ENCODE data around the gene EFNB2.

EFNB2 gene

GRCh38 chr13:106480351-106480910 is 55.0 kb downstream of the EFNB2 start:
- DNase-seq: no peak

- no peak for DNase-seq
These were observed 55.5 kb downstream of the EFNB2 start for GRCh38 chr13:106479929-106480328.

- no peak for DNase-seq
These were observed 57.3 kb downstream of the EFNB2 start for GRCh38 chr13:106478116-106478515.

- no peak for DNase-seq
These were observed 58.2 kb downstream of the EFNB2 start for GRCh38 chr13:106477303-106477702.

GRCh38 chr13:106475852-106476251 is 59.6 kb downstream of the EFNB2 start:
- no peak for DNase-seq

- DNase-seq: no peak
These were observed 60.5 kb downstream of the EFNB2 start for GRCh38 chr13:106474912-106475311.

GRCh38 chr13:106473154-106473553 is 62.3 kb downstream of the EFNB2 start:
- DNase-seq: no peak

GRCh38 chr13:106472621-106473020 is 62.8 kb downstream of the EFNB2 start:
- no peak for DNase-seq

GRCh38 chr13:106471957-106472543 is 63.4 kb downstream of the EFNB2 start:
- no peak for DNase-seq

GRCh38 chr13:106470576-106470975 is 64.9 kb downstream of the EFNB2 start:
- no peak for DNase-seq

- DNase-seq: no peak
These were observed 66.5 kb downstream of the EFNB2 start for GRCh38 chr13:106468744-106469590.

GRCh38 chr13:106468207-106468606 is 67.3 kb downstream of the EFNB2 start:
- no peak for DNase-seq

GRCh38 chr13:106467427-106468122 is 67.9 kb downstream of the EFNB2 start:
- no peak for DNase-seq

GRCh38 chr13:106466691-106467426 is 68.6 kb downstream of the EFNB2 start:
- DNase-seq: no peak

- DNase-seq: no peak
These were observed 71.4 kb downstream of the EFNB2 start for GRCh38 chr13:106464076-106464475.

- no peak for DNase-seq
These were observed 72.8 kb downstream of the EFNB2 start for GRCh38 chr13:106462710-106463109.

GRCh38 chr13:106455777-106456176 is 79.7 kb downstream of the EFNB2 start:
- DNase-seq: no peak

GRCh38 chr13:106455190-106455589 is 80.3 kb downstream of the EFNB2 start:
- no peak for DNase-seq

GRCh38 chr13:106453101-106453500 is 82.4 kb downstream of the EFNB2 start:
- no peak for DNase-seq

- DNase-seq: no peak
These were observed 84.5 kb downstream of the EFNB2 start for GRCh38 chr13:106450991-106451390.

GRCh38 chr13:106449096-106449495 is 86.4 kb downstream of the EFNB2 start:
- no peak for DNase-seq

- DNase-seq: no peak
These were observed 89.5 kb downstream of the EFNB2 start for GRCh38 chr13:106445996-106446395.
